K562 (cell line): ENCODE measurements around the gene CPLX3. TPM values are rescaled to one million over a fixed set of nuclear protein-coding genes. Genes with fewer than 3 reads are reported as not detected.
A peak's percentile ranks its signal among the peaks of the same experiment; 100 is the strongest.

ENCODE experiments used
- ARID2 ChIP-seq: fragments of 450-650 bp; IDR thresholded peaks from 2 replicates; pipeline ENCODE4 v1.6.1; 2017; ENCODE audit warnings: antibody characterized with exemption, mild to moderate bottlenecking
- ARID3B ChIP-seq: fragments of 250-450 bp; sonication (Bioruptor Pico); IDR thresholded peaks from 2 replicates; pipeline ENCODE4 v1.4.0; 2020; ENCODE audit warnings: borderline replicate concordance
- CBX1 ChIP-seq: sonication (generic); IDR thresholded peaks from 2 replicates; pipeline ENCODE4 v1.6.1; 2016; ENCODE audit warnings: antibody characterized with exemption, low read depth, mild to moderate bottlenecking
- CTBP1 ChIP-seq: fragments of 450-650 bp; IDR thresholded peaks from 2 replicates; pipeline ENCODE4 v1.6.1; 2016; ENCODE audit warnings: borderline replicate concordance
- DACH1 ChIP-seq: fragments of 450-650 bp; IDR thresholded peaks from 2 replicates; pipeline ENCODE4 v1.6.1; 2018; ENCODE audit not compliant: partially characterized antibody
- ELK1 ChIP-seq: sonication (generic); formaldehyde crosslinking; IDR thresholded peaks from 2 replicates; pipeline ENCODE4 v1.8.1; 2022; ENCODE audit warnings: missing genetic modification reagents
- HDAC6 ChIP-seq: IDR thresholded peaks from 2 replicates; pipeline ENCODE4 v1.6.1; 2012; ENCODE audit warnings: low read depth, mild to moderate bottlenecking, control low read depth, inconsistent platforms, low read length, moderate library complexity
- HES1 ChIP-seq: fragments of 450-650 bp; IDR thresholded peaks from 2 replicates; pipeline ENCODE4 v1.6.1; 2016; ENCODE audit warnings: low read depth, mild to moderate bottlenecking, moderate library complexity
- KDM4B ChIP-seq, 2 experiments: fragments of 450-650 bp in 1 of 2; sonication (generic) in 1 of 2; IDR thresholded peaks; 2 replicates each; pipeline ENCODE4 v1.6.1; 2016 to 2017; ENCODE audit warnings: borderline replicate concordance in 2 of 2, antibody characterized with exemption in 1 of 2, low read depth in 1 of 2, mild to moderate bottlenecking in 1 of 2
- KLF13 ChIP-seq: fragments of 450-650 bp; IDR thresholded peaks from 2 replicates; pipeline ENCODE4 v1.6.1; 2016; ENCODE audit warnings: missing genetic modification characterization, low read depth, mild to moderate bottlenecking, missing compliant biosample characterization, moderate library complexity, borderline replicate concordance
- MLX ChIP-seq, 2 experiments: fragments of 450-650 bp in 1 of 2; sonication (generic) in 1 of 2; formaldehyde crosslinking; conservative IDR thresholded peaks; 2 replicates each; pipeline versions ENCODE4 v1.4.0 to v1.8.1; 2020 to 2022; ENCODE audit warnings: mild to moderate bottlenecking in 1 of 2, missing genetic modification reagents in 1 of 2
- MTA3 ChIP-seq: fragments of 450-650 bp; formaldehyde crosslinking; IDR thresholded peaks from 2 replicates; pipeline ENCODE4 v1.6.1; 2017; ENCODE audit warnings: mild to moderate bottlenecking, borderline replicate concordance
- MYC ChIP-seq, 2 experiments: fragments of 250-450 bp in 1 of 2; sonication (Bioruptor Pico) in 1 of 2; IDR thresholded peaks; 2 replicates each; pipeline versions ENCODE4 v1.5.1 to v1.6.1; 2012 to 2021; ENCODE audit warnings: low read depth in 2 of 2, borderline replicate concordance in 1 of 2, improper control_type of control experiment in 1 of 2, low read length in 1 of 2, mild to moderate bottlenecking in 1 of 2, moderate library complexity in 1 of 2
- NBN ChIP-seq: fragments of 450-650 bp; IDR thresholded peaks from 2 replicates; pipeline ENCODE4 v1.6.1; 2016; ENCODE audit warnings: low read depth, mild to moderate bottlenecking
- NCOR1 ChIP-seq: fragments of 450-650 bp; IDR thresholded peaks from 2 replicates; pipeline ENCODE4 v1.6.1; 2016; ENCODE audit warnings: mild to moderate bottlenecking, moderate library complexity
- NFIC ChIP-seq: fragments of 450-650 bp; IDR thresholded peaks from 2 replicates; pipeline ENCODE4 v1.6.1; 2017; ENCODE audit warnings: mild to moderate bottlenecking, inconsistent platforms
- NRF1 ChIP-seq, 2 experiments: fragments of 450-650 bp; IDR thresholded peaks in 1 of 2; conservative IDR thresholded peaks in 1 of 2; 2 replicates each; pipeline ENCODE4 v1.6.1; 2014; ENCODE audit warnings: mild to moderate bottlenecking in 2 of 2
- RB1 ChIP-seq: fragments of 450-650 bp; IDR thresholded peaks from 2 replicates; pipeline ENCODE4 v1.6.1; 2017; ENCODE audit warnings: low read depth, mild to moderate bottlenecking
- RBFOX2 ChIP-seq: fragments of 200-400 bp; formaldehyde crosslinking; IDR thresholded peaks from 2 replicates; pipeline ENCODE4 v1.6.1; 2017; ENCODE audit warnings: low read depth, mild to moderate bottlenecking, low read length, moderate library complexity
- RBM14 ChIP-seq: fragments of 200-400 bp; formaldehyde crosslinking; IDR thresholded peaks from 2 replicates; pipeline ENCODE4 v1.6.1; 2018; ENCODE audit warnings: low read depth, mild to moderate bottlenecking, low read length, moderate library complexity, borderline replicate concordance; ENCODE audit not compliant: insufficient read depth
- RBM15 ChIP-seq: fragments of 200-400 bp; formaldehyde crosslinking; IDR thresholded peaks from 2 replicates; pipeline ENCODE4 v1.6.1; 2018; ENCODE audit warnings: mild to moderate bottlenecking, low read length, moderate library complexity; ENCODE audit not compliant: insufficient read depth
- ZFP30 ChIP-seq: fragments of 250-450 bp; sonication (Bioruptor Pico); IDR thresholded peaks from 2 replicates; pipeline ENCODE4 v1.8.0; 2022; ENCODE audit warnings: moderate library complexity, mild to moderate bottlenecking, inconsistent platforms, borderline replicate concordance
- ZKSCAN1 ChIP-seq: fragments of 150-350 bp; IDR thresholded peaks from 2 replicates; pipeline ENCODE4 v1.6.1; 2016; ENCODE audit warnings: low read depth, low read length
- ZNF3 ChIP-seq: fragments of 250-450 bp; sonication (Bioruptor Pico); IDR thresholded peaks from 2 replicates; pipeline ENCODE4 v1.5.0; 2021; ENCODE audit warnings: mild to moderate bottlenecking, moderate library complexity
- ZNF551 ChIP-seq: fragments of 250-450 bp; sonication (Bioruptor Pico); IDR thresholded peaks from 2 replicates; pipeline ENCODE4 v1.5.0; 2021; ENCODE audit warnings: mild to moderate bottlenecking, moderate library complexity
- polyA plus RNA-seq, 8 experiments: library from polyadenylated mRNA; depleted of rRNA in 4 of 8; stranded (reverse) in 5 of 8; unstranded in 3 of 8; fragments of >200 nt; fragmentation: Nextera tagmentation in 2 of 8; fragmentation: Illumina TruSeq in 1 of 8; extraction: Ambion mirVana in 2 of 8; extraction: Trizol in 1 of 8; gene quantifications; 2 replicates each; pipeline versions ENCODE4 v1.2.1 to v1.2.3, GENCODE V29; 2011 to 2014; ENCODE audit warnings: inconsistent platforms in 1 of 8, missing spikeins in 1 of 8
- total RNA-seq, 7 experiments: library from RNA; depleted of rRNA in 6 of 7; stranded (reverse); fragments of >200 nt in 6 of 7; fragmentation: Illumina TruSeq in 2 of 7; extraction: Trizol in 2 of 7; gene quantifications; 2 replicates each; pipeline versions ENCODE4 v1.2.1 to v1.2.3, GENCODE V29; 2011 to 2021; ENCODE audit warnings: low replicate concordance in 1 of 7

Gene CPLX3
- total and polyA plus RNA-seq, 9 of the 15 experiments (the other 6 are each of a cell fraction or from before 2014, with no cell fraction given), result not detected

GRCh38 chr15:74873036-74873755 lies 46.8 kb downstream of the CPLX3 start, which contains the start of gene SCAMP2 (continued):
- TF ChIP-seq MTA3 (peak; percentile 65; the same call in 1 of the 2 replicates), RBM14 (no peak), NRF1 (conservative IDR thresholded peaks at IDR 0.05 in 1 of 2, IDR thresholded peaks at IDR 0.05 in 1 of 2) (peak; percentile 90 to 92), RBFOX2 (peak; percentile 91), CBX1 (no peak), ZNF551 (CRISPR knock-in tag) (no peak), DACH1 (no peak), NFIC (no peak), NCOR1 (no peak), RBM15 (no peak), MYC (IDR thresholded peaks at IDR 0.05; ENCODE audit: low read depth, low read length) (peak; percentile 61; the same call in 1 of the 2 replicates), MYC (CRISPR knock-in tag; IDR thresholded peaks at IDR 0.05; ENCODE audit: borderline replicate concordance, low read depth) (no peak), ZNF3 (CRISPR knock-in tag) (no peak), ZFP30 (no peak), ARID2 (no peak), RB1 (peak; percentile 67), HES1 (no peak), ARID3B (CRISPR knock-in tag) (no peak), ELK1 (CRISPR knock-in tag) (no peak), KDM4B (IDR thresholded peaks at IDR 0.05; ENCODE audit: borderline replicate concordance in 2 of 2, low read depth in 1 of 2) (no peak), ZKSCAN1 (no peak), NBN (no peak), HDAC6 (no peak), KLF13 (tag) (no peak), MLX (CRISPR knock-in tag; conservative IDR thresholded peaks at IDR 0.05) (no peak), CTBP1 (no peak)
